Mucosa of rectum (tissue), 2 donors: Measurements from ENCODE around the gene GID8.

Source experiments
- H3K27ac ChIP-seq, 2 donors: one replicate each; pipeline ENCODE4 v1.7.0; 2013; ENCODE audit warnings: inconsistent platforms in 2 of 2, low read depth in 2 of 2, low read length in 2 of 2
- H3K27me3 ChIP-seq, 2 donors: one replicate each; pipeline ENCODE4 v1.7.0; 2013; ENCODE audit warnings: low read length in 2 of 2; ENCODE audit not compliant: control insufficient read depth in 2 of 2, insufficient read depth in 2 of 2
- H3K36me3 ChIP-seq, 2 donors: one replicate each; pipeline ENCODE4 v1.7.0; 2013; ENCODE audit warnings: low read length in 2 of 2; ENCODE audit not compliant: control insufficient read depth in 2 of 2, insufficient read depth in 2 of 2
- H3K4me1 ChIP-seq, 2 donors: one replicate each; pipeline ENCODE4 v1.7.0; 2013; ENCODE audit warnings: low read length in 2 of 2, mild to moderate bottlenecking in 1 of 2; ENCODE audit not compliant: control insufficient read depth in 2 of 2, insufficient read depth in 2 of 2
- H3K4me3 ChIP-seq, 2 donors: one replicate each; pipeline ENCODE4 v1.7.0; 2013; ENCODE audit warnings: low read length in 2 of 2
- H3K9ac ChIP-seq, 2 donors: one replicate each; pipeline ENCODE4 v1.7.0; 2013; ENCODE audit warnings: low read length in 2 of 2, low read depth in 1 of 2, mild to moderate bottlenecking in 1 of 2
- H3K9me3 ChIP-seq, 2 donors: one replicate each; pipeline ENCODE4 v1.7.0; 2013; ENCODE audit warnings: low read length in 2 of 2; ENCODE audit not compliant: control insufficient read depth in 2 of 2
- donor health status: healthy.
- donor health status: Normal muscosa, but diverticular disease.

The GID8 gene

GRCh38 chr20:62950741-62951140 lies 12.8 kb downstream of the GID8 start:
- Histone ChIP-seq H3K9ac (no peak overlapping the region), H3K27ac (no peak overlapping the region), H3K4me1 (peaks cover 24 to 26% of the 10 kb centered on the region in 2 donors), H3K9me3 (no peaks in the 10 kb centered on the region), H3K36me3 (peaks cover 24 to 42% of the 10 kb centered on the region in 2 donors), H3K4me3 (no peak overlapping the region), H3K27me3 (no peaks in the 10 kb centered on the region)

- H3K27ac ChIP-seq = peak overlapping the region in 1 of 2 donors; percentile 92
- no peak overlapping the region for H3K4me3 ChIP-seq
- peaks cover 30 to 31% of the 10 kb centered on the region in 2 donors for H3K4me1 ChIP-seq
- no peaks in the 10 kb centered on the region for H3K9me3 ChIP-seq
- H3K27me3 ChIP-seq = no peaks in the 10 kb centered on the region
- H3K36me3 ChIP-seq = peaks cover 18 to 37% of the 10 kb centered on the region in 2 donors
- H3K9ac ChIP-seq = peak overlapping the region in 1 of 2 donors; percentile 86
Observed at GRCh38 chr20:62951143-62951895, 13.4 kb downstream of the GID8 start.

- Histone ChIP-seq H3K27ac (peak overlapping the region; percentile 92), H3K9ac (peak overlapping the region; percentile 65 to 86), H3K9me3 (no peaks in the 10 kb centered on the region), H3K36me3 (peaks cover 14 to 30% of the 10 kb centered on the region in 2 donors), H3K27me3 (no peaks in the 10 kb centered on the region), H3K4me3 (peak overlapping the region; percentile 59 to 67), H3K4me1 (peaks cover 30 to 31% of the 10 kb centered on the region in 2 donors)
Observed at GRCh38 chr20:62951896-62952372, 14.0 kb downstream of the GID8 start.

GRCh38 chr20:62952373-62952967 lies 14.5 kb downstream of the GID8 start, which contains the start of gene SLC17A9:
SLC17A9 (plus strand) TSS chr20:62952709; CDS start chr20:62952831, 122 bp downstream.
- H3K4me1 ChIP-seq = peaks cover 30 to 31% of the 10 kb centered on the region in 2 donors
- peaks cover 18 to 27% of the 10 kb centered on the region in 2 donors for H3K36me3 ChIP-seq
- peak within 1 kb of the TSS; percentile 59 to 67 for H3K4me3 ChIP-seq
- peak within 1 kb of the TSS; percentile 65 to 86 for H3K9ac ChIP-seq
- H3K9me3 ChIP-seq = no peaks in the 10 kb centered on the region
- no peaks in the 10 kb centered on the region for H3K27me3 ChIP-seq
- H3K27ac ChIP-seq = peak within 1 kb of the TSS; percentile 92

DNA sequence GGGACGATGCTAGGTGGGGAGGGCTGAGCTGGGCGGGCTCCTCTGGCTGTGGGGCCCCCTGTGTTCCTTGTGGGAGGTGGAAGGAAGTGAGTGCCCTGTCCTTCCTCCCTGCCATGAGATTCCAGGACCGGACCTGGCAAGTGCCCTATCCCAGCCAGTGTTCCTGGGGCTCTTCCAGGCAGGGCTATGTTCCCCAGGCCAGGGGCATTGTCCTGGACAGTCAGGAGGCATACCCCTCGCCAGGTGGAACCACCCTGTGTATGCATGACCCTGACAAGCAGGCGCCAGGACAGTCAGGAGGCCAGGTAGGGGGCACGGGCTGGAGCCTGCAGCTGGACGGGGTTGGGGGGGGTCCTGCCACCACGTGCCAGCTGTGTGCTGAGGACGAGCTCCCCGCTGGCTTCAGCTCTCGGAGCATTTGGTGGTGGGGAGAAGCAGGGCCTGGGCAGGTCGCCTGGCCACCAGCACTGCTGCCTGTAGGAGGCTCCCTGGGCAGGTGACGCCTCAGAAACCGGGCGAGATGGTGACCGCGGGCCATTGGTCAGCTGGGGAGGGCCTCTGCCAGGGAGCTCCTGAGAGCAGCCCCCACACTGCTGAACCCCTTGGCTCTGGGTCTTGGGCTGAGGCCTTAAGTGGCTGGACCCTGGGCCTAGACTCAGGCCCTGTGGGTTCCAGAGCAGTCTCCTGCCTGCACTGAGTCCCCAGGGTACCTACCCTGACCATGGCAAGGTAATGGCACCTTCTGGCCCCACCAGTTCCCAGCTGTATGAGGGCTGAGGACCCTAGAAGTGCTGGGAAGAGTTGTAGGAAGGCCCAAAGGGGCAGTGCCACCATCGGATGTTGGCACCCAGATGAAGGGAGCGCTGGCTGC lies 15.3 kb downstream of the GID8 start:
- Histone ChIP-seq H3K9ac (peak overlapping the region; percentile 58 to 86), H3K9me3 (no peaks in the 10 kb centered on the region), H3K36me3 (peaks cover 18 to 24% of the 10 kb centered on the region in 2 donors), H3K27ac (peak overlapping the region; percentile 92), H3K27me3 (no peaks in the 10 kb centered on the region), H3K4me3 (peak overlapping the region; percentile 59 to 65), H3K4me1 (peaks cover 30 to 31% of the 10 kb centered on the region in 2 donors)

- Histone ChIP-seq H3K9me3 (no peaks in the 10 kb centered on the region), H3K27me3 (no peaks in the 10 kb centered on the region), H3K9ac (peak overlapping the region; percentile 58 to 86), H3K4me1 (peaks cover 30 to 31% of the 10 kb centered on the region in 2 donors), H3K36me3 (peaks cover 15 to 19% of the 10 kb centered on the region in 2 donors), H3K27ac (peak overlapping the region; percentile 92), H3K4me3 (peak overlapping the region; percentile 59 to 65)
Observed at GRCh38 chr20:62953839-62954703, 16.1 kb downstream of the GID8 start.

DNA sequence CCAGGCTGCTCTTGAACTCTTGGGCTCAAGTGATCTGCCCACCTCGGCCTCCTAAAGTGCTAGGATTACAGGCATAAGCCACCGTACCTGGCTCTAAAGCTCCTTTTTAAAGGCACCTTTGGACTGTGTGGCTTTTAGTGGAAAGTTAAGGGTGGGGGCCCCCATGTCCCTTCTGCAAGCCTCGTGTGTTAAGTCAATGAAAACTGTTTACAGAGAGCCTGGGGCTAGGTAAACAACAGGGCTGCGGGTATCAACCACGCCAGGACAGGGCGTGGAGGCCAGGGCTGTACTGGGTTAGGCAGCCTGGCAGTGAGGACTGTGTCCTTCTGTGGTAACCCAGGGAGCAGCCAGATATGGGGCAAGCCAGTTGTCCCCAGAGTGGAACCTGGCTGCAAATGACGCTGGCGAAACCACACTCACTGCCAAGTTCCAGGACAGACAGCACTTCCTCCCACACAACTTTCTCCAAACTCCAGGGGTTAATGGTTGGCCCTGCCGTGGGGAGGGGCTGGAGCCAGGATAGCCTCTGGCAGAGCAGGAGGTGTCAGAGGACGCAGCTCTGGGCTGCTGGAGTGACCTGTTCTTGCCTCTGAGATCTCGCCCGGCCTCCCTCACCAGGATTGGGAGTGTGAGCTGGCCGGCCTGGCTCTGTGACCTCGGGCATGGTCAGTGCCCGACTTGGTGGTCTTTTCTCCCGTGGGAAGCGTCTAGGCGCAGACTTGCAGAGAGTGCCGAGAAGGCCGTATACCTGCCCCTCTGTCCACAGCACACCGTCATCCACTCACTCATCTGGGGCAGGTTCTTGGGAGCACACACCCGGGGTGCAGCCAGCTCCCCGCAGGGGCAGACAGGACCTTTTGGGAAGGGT lies 17.8 kb downstream of the GID8 start:
- H3K9ac ChIP-seq = peak overlapping the region in 1 of 2 donors; percentile 25
- H3K27me3 ChIP-seq = no peaks in the 10 kb centered on the region
- no peak overlapping the region for H3K4me3 ChIP-seq
- no peaks in the 10 kb centered on the region for H3K9me3 ChIP-seq
- peak overlapping the region; percentile 16 to 58 for H3K27ac ChIP-seq
- peaks cover 30 to 31% of the 10 kb centered on the region in 2 donors for H3K4me1 ChIP-seq
- H3K36me3 ChIP-seq = peaks cover 8 to 20% of the 10 kb centered on the region in 2 donors

GRCh38 chr20:62956387-62957135 lies 18.6 kb downstream of the GID8 start:
- no peak overlapping the region for H3K4me3 ChIP-seq
- peaks cover 8 to 20% of the 10 kb centered on the region in 2 donors for H3K36me3 ChIP-seq
- H3K27ac ChIP-seq = no peak overlapping the region
- H3K9me3 ChIP-seq = no peaks in the 10 kb centered on the region
- no peaks in the 10 kb centered on the region for H3K27me3 ChIP-seq
- H3K9ac ChIP-seq = no peak overlapping the region
- peaks cover 30 to 31% of the 10 kb centered on the region in 2 donors for H3K4me1 ChIP-seq
